GM18502 (cell line): ENCODE measurements around the gene RPP21.

ENCODE experiments used
- ATAC-seq: cut with Tn5 transposase; IDR thresholded peaks from one replicate; pipeline ENCODE4 v1.9.1; 2021; ENCODE audit warnings: mild to moderate bottlenecking; ENCODE audit not compliant: unreplicated experiment, poor library complexity

The RPP21 gene

DNA sequence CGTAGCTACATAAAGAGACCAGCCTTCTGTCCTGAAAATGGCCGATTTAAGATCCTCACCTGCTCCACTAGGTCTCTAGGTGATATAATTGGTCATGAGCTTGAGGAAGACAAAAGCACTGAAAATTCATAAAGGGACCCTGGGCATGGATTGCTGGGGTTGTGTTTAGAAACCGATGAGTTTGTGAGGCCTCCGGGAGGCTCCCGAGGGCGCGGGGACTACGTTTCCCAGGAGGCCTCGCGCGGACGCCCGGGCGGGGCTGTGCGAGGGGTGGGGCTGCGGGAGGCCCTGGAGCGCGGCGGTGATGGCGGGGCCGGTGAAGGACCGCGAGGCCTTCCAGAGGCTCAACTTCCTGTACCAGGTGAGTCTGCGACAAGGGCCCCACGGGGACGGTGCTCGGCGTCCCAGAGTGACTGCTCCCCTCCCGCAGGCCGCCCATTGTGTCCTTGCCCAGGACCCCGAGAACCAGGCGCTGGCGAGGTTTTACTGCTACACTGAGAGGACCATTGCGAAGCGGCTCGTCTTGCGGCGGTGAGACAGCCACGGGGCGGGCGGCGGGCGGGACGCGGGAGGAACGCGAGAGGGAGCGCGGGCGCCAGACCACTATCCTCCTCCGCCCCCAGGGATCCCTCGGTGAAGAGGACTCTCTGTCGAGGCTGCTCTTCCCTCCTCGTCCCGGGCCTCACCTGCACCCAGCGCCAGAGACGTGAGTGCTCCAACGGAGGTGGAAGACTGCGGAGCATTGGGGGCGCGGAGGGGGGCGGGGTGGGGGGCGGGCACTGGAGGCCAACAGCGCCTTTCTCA is at the start of gene RPP21:
Gene RPP21 (plus strand): TSS at position 289 of the 804 bp plus-strand sequence. CDS start 16 bp downstream, at position 305.
- peak; percentile 94 for ATAC-seq

DNA sequence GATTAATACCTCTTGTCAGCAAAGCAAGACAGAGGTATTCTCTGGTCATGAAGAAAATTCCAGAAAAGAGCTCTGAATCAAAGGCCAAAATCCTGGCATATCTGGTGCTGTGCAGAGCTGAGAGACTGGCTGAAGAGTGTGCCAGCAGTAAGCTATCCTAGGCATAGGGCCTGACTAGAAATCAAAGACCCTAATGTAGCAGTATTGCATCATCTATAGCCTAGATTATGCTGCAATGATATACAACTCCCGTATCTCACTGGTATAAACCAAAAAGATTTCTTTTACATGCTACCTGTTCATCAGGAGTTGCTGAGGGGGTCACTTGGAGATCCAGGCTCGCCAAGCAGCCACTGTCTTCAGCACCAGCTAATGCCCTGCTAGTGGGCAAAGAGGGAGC is 49.1 kb upstream of the RPP21 start:
- ATAC-seq: no peak

GRCh38 chr6:30304002-30304401 is 41.0 kb upstream of the RPP21 start:
- no peak for ATAC-seq

- ATAC-seq: no peak
Observed at GRCh38 chr6:30311101-30311500, 33.9 kb upstream of the RPP21 start.

- ATAC-seq: no peak
Observed at GRCh38 chr6:30311671-30312070, 33.3 kb upstream of the RPP21 start.

- ATAC-seq: no peak
Observed at GRCh38 chr6:30312266-30312665, 32.7 kb upstream of the RPP21 start.

GRCh38 chr6:30312676-30313321 is 32.2 kb upstream of the RPP21 start:
- ATAC-seq: no peak

DNA sequence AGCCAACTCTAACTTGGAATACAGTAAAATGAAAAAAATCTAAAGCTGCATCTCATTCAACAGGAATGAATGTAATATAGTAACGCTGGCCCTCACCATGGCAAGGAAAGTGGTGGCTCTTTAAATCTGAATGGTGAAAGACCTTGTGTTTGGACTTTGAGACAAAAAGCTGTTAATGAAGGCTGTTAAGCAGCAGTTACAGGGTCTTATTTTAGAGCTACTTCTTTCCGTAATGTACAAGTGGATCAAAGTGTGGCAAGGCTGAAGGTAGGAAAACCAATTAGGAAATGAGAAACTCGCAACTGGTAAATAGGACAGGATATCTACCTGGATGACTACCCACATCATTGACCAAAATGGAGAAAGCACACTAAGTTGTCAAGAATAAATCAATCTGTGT is 29.8 kb upstream of the RPP21 start:
- ATAC-seq: no peak

DNA sequence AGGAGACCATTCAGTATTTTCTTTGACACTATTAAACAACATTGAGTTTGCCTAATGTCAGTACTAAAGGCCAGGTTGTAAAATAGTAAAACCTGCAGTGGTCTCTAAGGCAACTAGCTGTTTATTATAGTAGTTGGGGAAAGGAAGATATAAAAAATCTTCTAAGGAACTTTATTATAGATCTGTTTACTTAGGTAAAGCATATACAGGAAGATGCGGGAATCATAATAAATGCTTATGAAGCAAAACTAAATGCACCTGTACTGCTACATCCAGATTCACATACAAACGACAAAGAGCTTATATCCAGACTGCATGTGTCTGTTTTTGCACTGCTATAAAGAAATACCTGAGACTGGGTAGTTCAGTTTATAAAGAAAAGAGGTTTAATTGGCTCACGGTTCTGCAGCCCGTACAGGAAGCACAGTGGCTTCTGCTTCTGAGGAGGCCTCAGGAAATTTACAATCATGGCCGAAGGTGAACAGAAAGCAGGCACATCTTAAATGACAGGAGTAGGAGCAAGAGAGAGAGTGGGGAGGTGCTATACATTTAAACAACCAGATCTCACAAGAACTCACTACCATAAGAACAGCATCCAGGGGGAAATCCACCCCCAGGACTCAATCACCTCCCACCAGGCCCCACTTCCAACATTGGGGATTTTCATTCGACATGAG is 26.9 kb upstream of the RPP21 start:
- ATAC-seq: no peak

- ATAC-seq: no peak
Observed at GRCh38 chr6:30319146-30319835, 25.7 kb upstream of the RPP21 start.

DNA sequence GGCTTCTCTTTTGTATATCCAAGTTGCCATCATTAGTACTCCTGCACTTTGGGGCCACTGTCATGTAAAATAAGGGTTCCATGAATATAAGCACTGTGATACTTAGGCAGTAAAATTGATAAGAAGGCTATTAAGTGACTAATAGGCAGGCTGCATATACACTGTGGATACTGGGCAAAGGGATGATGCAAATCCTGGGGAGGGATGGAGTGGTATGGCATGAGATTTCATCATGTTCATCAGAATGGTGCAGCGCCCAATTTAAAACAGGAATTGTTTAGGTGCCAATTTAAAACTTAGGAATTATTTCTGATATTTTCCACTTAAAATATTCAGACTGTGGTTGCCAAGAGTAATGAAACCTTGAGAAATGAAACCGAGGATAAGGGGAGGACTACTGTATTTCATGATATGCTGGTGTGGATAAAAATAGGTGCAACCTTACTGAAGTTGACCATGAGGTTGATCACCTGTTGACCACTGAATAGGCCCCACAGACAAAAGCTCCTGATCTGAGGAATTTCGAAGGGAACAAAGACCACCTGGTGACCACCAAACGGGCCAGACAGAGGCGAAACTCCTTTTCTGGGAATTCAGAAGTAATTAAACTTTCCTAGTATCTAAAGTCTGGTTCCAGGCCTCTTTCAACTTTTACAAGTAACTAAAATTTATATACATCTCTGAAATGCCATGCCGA is 23.1 kb upstream of the RPP21 start:
- no peak for ATAC-seq

- ATAC-seq: no peak
Observed at GRCh38 chr6:30322527-30323501, 22.1 kb upstream of the RPP21 start.

DNA sequence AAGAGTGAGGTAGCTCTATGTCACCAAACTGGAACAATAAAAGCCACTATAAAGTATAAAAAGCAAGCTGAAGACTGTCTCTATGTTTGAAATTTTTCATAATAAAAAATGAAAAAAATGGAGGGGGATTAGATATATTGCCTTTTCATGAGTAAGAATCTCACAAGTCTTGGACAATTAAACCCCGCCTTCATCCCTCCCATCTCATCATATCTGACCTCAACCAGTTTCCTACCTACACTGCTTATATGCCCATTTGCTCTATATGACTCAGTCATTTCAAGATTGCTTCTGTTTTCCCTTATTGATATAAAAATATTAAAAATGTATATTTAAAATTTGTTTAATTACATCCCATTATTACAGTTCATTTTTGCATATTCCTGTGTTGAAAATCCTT is 21.1 kb upstream of the RPP21 start:
- ATAC-seq: no peak

DNA sequence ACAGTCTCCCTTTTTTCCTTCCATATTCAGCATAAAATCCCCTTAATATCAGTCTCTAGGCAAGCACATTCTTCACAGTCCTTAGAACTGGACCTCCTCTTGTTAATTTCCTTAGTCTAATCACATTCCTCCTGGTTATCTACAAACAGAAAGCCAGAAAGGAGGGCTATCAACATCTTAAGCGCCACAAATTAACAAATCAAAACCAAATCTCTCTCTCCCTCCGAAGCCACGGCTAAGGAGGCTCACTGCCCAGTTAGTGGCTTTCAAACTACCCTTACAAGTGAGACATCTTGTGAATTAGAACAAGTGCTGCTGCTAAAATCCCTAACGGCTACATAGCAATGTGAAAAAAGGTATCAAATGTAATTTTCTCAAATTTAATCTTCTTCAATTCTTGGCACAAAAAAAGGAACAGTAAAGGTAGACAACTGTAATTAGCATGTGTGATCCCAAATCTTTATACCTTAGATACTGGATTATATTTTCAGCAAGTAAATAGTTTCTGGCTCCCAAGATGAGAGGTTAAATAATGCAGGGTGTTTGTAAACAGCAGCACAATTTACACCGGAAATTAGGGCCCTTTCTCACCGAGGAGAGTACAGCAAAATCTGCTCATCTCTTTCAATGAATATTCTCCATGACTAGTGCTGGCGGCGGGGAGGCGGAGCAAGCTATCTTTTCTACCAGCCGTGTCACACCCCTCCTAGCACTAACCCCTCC is 19.6 kb upstream of the RPP21 start:
- ATAC-seq: no peak

DNA sequence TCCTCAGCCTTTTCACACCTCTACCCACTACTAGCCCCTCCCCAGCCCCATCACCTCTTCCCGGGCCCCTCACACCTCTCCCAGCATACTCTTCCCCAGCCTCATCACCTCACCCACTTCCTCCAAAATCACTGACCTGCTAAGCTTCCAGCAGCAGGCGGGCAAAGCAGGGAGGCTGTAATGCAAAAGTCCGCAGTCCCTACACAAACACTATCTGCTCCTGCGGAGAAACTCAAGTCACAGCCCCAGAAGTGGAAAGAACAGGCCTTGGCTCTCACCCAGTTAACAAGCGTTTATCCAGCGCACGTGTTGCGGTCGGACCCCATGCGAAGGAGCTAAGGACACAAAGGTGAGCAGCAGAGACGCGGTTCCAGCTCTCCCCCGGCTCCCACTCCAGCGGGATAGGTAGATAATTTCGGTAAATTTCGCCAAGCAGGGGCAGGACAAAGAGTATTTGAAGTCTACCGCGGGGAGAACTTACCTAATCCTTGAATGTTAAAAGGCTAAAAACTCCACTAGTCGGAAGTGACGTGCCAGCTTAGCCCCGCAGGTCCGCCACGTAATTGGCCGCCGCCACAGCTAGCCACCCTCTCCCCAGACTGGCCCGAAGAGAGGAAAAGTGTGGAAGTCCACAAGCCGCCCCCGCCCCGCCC is 19.0 kb upstream of the RPP21 start:
- peak; percentile 44 for ATAC-seq

DNA sequence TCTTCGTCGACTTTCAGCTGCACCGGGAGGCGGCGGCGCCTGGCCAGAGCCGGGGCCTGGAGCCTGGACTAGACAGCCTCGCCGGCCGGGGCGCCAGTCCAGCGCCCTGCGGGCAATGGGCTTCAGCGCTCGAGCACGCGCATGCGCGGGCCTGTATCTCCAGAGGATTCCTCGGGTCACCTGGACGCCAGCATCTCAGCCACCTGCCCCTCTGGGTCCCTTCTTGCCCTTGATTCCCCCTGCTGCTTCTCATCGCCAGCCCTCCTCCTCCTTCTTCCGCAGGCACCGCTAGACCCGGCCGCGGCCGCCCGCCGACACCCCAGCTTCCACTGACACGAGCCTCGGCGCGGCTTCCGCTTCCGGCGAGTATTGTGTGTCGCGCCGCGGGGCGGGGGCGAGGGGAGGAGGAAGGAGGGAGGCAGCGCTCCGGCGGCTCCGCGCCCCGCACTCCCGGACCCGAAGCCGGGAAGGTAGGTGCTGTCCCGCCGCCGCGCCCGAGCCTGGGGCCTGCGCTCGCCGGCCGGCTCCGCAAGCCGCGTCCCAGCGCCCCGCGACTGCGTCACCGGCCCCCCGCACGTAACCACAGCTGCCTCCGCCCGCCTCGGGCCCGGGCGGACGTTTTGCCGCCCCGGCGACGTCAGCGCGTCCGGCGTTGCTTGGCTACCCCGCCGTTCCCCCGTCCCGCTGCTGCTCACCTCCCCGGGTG is 18.3 kb upstream of the RPP21 start, which contains the start of gene TRIM39:
Gene TRIM39 (plus strand): TSS at position 402 of the 706 bp plus-strand sequence. CDS start 2,391 bp downstream, outside the sequence.
- peak; percentile 79 for ATAC-seq

DNA sequence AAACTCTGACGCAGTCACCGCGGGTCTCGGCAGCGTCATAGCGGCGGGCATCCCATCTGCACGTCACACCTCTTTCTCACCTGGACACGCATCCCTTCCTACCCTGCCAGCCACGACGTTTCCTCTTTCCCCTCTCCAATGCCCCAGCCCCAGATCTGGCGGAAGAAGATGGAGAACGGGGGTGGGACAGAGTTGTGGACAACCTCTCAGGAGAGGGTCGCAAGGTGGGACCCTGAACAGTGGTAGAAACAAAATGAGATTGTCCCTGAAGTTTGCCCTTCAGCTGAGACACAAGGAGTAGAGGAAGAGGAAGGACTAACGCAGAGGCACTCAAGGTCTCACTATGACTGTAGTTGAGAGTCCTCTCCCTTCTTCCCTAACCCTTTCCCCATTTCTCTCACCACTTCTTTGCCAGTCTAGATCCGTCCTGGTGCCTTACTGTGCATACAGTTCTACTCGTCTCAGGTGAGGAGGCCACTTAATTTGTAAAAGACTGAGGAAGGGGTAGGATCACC is 17.7 kb upstream of the RPP21 start:
- no peak for ATAC-seq
